HG02678 (cell line): ENCODE data around the gene PNKD.

Source experiments
- ATAC-seq: cut with Tn5 transposase; IDR thresholded peaks from one replicate; pipeline ENCODE4 v1.9.1; 2021; ENCODE audit warnings: mild to moderate bottlenecking, moderate library complexity; ENCODE audit not compliant: unreplicated experiment

The PNKD gene

DNA sequence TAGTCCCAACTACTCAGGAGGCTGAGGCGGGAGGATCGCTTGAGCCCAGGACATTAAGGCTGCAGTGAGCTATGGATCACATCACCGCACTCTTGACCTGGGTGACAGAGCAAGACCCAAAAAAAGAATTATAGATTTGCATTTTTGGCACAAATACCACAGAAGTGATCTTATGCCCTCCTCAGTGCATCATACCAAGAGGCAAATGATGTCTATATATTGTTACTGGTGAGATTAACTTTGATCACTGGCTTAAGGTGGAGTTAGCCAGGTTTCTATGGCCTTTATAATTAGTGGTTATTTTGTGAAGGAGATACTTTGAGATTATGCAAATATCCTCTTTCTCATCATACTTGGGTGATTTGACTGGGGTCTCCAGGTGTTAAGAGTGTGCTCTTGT lies 64.2 kb downstream of the PNKD start:
- ATAC-seq, result no peak

DNA sequence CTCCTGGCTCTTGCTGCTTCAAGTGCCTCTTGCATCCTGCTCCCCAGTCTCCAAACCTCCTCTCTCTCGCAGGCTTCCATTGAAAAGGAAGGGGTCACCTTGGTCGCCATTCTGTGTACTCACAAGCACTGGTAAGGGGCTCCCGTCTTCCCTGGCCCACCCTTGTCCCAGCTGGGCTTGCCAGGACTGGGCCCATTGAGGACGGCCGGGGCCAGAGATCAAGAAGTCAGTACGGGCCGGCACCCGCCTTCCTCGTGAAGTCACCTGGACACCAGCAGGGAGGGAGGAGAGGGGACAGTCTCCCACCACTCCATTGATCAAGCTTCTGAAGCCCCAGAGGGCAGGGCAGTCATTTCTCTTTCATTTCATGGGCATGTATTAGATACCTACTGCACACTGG lies 70.3 kb downstream of the PNKD start:
- ATAC-seq, result no peak

- ATAC-seq, result no peak
These were observed 71.1 kb downstream of the PNKD start for GRCh38 chr2:218341381-218341780.

- no peak for ATAC-seq
These were observed 72.5 kb downstream of the PNKD start for GRCh38 chr2:218342837-218343236.

GRCh38 chr2:218343591-218343990 lies 73.3 kb downstream of the PNKD start:
- no peak for ATAC-seq

- ATAC-seq, result no peak
These were observed 73.9 kb downstream of the PNKD start for GRCh38 chr2:218344090-218344754.

- no peak for ATAC-seq
These were observed 74.6 kb downstream of the PNKD start for GRCh38 chr2:218344755-218345417.

GRCh38 chr2:218345491-218346236 lies 75.3 kb downstream of the PNKD start:
- ATAC-seq, result no peak

DNA sequence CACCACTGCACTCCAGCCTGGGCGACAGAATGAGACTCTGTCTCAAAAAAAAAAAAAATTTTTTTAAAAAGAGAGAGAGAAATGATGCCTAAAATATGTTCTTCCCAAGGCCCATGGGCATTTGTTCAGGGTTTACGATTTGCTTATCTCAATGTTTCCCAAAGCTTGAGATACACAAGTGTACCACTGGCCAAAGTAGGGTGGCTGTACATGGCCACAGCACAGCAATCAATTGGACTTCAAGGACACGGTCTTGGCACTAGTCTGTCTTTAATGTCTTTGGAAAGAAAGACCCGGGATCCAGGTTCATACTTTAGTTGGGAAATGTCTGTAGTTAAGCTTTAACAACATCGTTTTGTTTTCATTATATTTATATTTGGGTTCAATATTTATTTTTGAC lies 76.9 kb downstream of the PNKD start:
- ATAC-seq, result no peak

GRCh38 chr2:218354045-218354444 lies 83.7 kb downstream of the PNKD start:
- no peak for ATAC-seq

- ATAC-seq, result no peak
These were observed 84.6 kb downstream of the PNKD start for GRCh38 chr2:218354850-218355443.

DNA sequence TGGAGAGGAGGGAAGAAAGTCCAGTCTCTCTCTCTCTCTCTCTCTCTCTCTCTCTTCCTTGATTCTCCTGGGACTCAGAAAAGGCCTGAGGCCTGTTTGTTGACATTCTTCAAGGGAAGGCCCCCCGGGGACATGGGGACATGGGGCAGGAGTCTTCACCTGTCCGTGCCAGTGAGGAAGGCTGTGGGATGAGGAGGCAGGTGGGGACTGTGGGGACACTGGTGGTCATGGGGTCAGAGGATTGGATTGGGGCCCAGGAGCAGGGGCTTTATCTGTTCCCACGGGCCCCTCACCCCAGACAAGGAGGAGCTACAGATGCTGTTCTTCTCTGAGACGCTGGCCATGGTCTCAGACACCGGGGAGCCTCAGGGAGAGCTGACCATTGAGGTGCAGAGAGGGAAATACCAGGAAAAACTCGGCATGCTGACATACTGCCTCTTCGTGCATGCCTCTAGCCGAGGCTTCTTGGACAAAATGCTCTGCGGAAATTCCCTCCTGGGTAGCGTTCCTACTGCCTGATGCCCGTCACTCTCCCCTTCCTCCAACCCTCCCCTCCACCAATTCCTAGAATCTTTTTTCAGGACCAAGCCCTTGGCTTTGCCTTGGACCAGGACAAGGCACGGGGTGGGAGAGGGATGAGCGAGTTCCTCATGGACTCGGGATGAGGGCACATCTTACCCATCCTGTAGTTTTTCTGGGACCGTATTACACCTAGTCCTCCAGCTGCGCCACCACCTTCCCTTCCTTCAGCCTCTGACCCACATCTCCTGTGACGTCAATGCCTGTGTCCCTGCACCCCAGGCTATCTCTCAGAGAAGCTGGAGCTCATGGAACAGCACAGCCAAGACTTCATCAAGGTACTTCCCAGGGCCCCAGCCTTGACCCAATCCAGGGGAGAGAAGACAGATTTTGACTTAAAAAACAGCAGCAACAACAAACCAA lies 87.2 kb downstream of the PNKD start:
- ATAC-seq, result no peak

DNA sequence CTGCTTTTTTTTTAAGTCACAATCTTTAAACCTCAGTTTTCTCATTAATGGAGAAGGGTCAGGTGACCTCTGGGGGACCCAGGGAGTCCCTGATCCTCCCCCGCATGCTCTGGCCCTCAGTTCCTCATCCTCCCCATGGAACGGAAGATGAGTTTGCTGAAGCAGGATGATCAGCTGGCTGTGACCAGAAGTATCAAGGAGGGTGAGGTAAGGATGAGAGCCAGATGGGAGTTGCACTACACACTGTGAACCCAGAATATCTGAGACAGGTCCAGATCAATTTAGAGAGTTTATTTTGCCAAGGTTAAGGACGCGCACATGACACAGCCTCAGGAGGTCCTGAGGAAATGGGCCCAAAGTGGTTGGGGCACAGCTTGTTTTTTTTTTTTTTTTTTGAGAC lies 90.1 kb downstream of the PNKD start:
- no peak for ATAC-seq

- ATAC-seq, result no peak
These were observed 92.3 kb downstream of the PNKD start for GRCh38 chr2:218362606-218363005.

DNA sequence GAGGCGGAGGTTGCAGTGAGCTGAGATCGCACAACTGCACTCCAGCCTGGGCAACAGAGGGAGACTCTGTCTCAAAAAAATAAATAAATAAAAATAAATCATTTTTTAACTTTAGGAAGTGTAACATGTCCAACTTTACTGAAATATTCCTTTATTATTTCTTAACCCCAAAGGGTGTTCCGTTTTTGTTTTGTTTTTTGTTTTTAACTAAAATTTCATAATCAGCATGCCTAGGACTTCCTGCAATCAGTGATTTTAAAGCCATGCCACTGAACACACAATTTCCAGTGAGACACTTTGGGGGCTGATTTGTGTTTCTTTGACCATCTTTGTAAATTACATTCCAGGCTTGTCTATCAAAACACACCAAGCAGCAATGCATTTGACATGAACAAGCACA lies 93.4 kb downstream of the PNKD start:
- ATAC-seq, result no peak

GRCh38 chr2:218364196-218364595 lies 93.9 kb downstream of the PNKD start:
- ATAC-seq, result no peak

DNA sequence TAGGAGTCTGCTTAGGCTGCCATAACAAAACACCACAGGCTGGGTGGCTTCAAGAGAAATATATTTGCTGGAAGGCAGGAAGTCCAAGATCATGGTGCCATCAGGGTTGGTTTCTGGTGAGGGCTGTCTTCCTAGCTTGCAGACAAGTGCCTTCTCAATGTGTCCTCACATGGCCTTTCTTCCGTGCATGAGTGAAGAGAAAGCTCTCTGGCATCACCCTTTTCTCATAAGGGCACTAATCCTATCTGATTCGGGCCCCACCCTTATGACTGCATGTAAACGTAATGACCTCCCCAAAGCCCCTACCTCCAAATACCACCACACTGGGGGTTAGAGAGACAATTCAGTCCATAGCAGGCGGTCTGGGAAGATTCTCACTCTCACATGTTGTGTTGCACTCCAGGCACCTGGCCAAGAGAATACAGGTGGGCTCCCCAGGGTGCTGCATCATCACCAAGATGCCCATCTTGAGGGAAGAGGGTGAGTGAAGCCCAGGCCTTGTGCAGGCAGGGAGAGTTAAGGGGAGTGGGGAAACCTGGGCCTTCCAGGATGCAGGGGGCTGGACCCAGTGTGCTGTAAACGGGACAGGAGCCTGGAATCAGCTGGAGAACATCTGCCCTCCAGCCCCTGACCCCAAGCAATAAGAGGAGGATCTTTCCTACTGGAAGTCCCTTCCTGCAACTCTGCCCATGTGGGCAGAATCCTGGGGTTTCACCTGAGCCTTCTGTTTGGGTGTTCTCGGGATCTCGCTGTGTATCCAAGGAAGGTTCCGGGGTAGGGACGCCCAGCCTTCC lies 96.5 kb downstream of the PNKD start:
- no peak for ATAC-seq

- ATAC-seq, result peak; percentile 97
These were observed 97.3 kb downstream of the PNKD start for GRCh38 chr2:218367415-218368149.

DNA sequence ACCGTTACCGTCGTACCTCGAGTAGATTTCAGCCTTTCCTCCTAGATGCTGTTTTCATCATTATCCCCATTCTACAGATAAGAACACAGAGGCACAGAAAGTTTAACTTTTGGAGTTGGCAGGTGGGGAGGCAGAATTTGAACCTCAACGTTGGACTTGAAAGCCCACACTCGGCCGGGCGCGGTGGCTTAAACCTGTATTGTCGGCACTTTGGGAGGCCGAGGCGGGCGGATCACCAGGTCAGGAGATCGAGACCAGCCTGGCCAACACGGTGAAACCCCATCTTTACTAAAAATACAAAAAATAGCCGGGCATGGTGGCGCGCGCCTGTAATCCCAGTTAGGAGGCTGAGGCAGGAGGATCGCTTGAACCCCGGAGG lies 97.8 kb downstream of the PNKD start:
- no peak for ATAC-seq
